ENCODE data around the gene OXER1. TPM values are rescaled to one million over a fixed set of nuclear protein-coding genes. Genes with fewer than 3 reads are reported as not detected.

OXER1 gene
- total and polyA plus RNA-seq, 4 experiments from 2014 or later: not detected

- no peaks in the 10 kb centered on the region for H3K9me3 ChIP-seq (ENCODE audit: control insufficient read depth in 1 of 2, low read length in 2 of 2)
- peaks cover 9% of the 10 kb centered on the region for H3K4me1 ChIP-seq (ENCODE audit: insufficient read depth, low read length)
- H3K36me3 ChIP-seq (ENCODE audit: insufficient read depth, low read length): no peaks in the 10 kb centered on the region
- no peak for DNase-seq
- H3K4me3 ChIP-seq (ENCODE audit: low read length in 2 of 2): no peak overlapping the region
- ChIA-PET POLR2A (ENCODE audit: partially characterized antibody) (interaction anchor here (0.6 to 1.3 kb wide), 2 partner anchors 16 to 1164 kb away, joined by 3 read pairs; no protein-coding TSS in a partner anchor), CTCF (ENCODE audit: partially characterized antibody) (no interaction called here)
- Mint-ChIP-seq H3K4me3 (peak overlapping the region in 2 of 8 donors; percentile 0 to 13), H3K27ac (no peak overlapping the region), H3K27me3 (peaks cover 46 to 53% of the 10 kb centered on the region in 2 donors), H3K9me3 (peaks cover 0 to 3% (median 0%) of the 10 kb centered on the region in 8 donors), H3K4me1 (peaks cover 12 to 30% (median 20%) of the 10 kb centered on the region in 4 donors), H3K36me3 (peaks cover 0 to 5% of the 10 kb centered on the region in 2 donors)
- H3K27me3 ChIP-seq (ENCODE audit: insufficient read depth, low read length): peaks cover 16% of the 10 kb centered on the region
- no peak overlapping the region for H3K27ac ChIP-seq (ENCODE audit: low read depth, low read length)
- intact Hi-C loops (cut with micrococcal nuclease): no loop called here
Observed at GRCh38 chr2:42794271-42795046, 30.5 kb upstream of the OXER1 start.

DNA sequence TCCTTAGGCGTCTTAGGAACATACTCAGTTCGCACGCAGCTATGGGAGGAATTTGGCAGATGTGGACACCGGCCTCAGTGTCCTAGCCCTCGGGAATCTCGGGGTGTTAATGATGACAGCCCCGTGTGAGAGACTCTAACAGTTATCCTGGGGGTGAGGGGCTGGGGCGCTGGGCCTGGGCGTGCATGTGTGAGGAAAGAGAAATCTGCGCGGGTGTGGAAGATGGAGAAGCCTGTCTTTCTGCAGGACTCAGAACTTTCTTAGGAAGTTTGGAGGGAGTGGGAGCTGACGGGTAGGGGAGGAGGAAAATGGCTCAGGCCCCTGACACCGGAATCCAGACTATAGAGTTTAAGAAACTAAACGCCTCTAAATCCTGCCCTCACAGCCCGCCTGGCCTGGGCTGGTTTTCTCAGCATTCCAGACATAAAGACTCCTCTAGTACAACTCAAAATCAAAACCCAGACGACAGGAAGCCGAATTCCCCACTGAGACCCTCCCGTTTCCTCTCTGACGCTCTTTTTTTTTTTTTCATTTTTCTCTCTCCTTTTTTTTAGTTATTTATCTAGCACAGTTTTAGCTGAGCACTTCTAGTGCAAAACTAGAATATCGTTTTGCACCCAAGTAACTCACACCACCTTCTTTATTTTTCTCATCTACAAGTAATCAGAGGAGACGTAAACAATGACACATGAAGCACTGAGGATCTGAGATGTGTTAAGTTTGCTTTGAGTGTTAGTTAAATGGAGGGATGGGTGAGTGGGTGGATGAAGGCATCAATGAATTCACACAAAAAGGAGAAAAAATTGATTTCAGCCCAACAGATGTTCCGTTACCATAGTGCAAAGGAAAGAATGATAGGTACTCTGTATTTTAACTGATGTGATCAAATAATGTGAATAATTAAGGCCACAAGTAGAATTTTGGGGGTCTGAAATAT, 29.7 kb upstream of the OXER1 start:
- ChIA-PET POLR2A (ENCODE audit: partially characterized antibody) (interaction anchor here (0.6 to 2.5 kb wide), 3 partner anchors 17 to 1163 kb away, joined by 3 to 7 read pairs (median 3); no protein-coding TSS in a partner anchor), CTCF (ENCODE audit: partially characterized antibody) (no interaction called here)
- H3K4me1 Mint-ChIP-seq: peaks cover 12 to 30% (median 20%) of the 10 kb centered on the region in 4 donors
- no peak for DNase-seq
- H3K27ac ChIP-seq (ENCODE audit: low read depth, low read length): no peak overlapping the region
- peaks cover 0 to 5% of the 10 kb centered on the region in 2 donors for H3K36me3 Mint-ChIP-seq
- H3K27ac Mint-ChIP-seq: no peak overlapping the region
- peak overlapping the region in 7 of 8 donors; percentile 33 to 68 (median 54) for H3K4me3 Mint-ChIP-seq
- peaks cover 9% of the 10 kb centered on the region for H3K4me1 ChIP-seq (ENCODE audit: insufficient read depth, low read length)
- peaks cover 0 to 3% (median 0%) of the 10 kb centered on the region in 8 donors for H3K9me3 Mint-ChIP-seq
- no peak overlapping the region for H3K4me3 ChIP-seq (ENCODE audit: low read length in 2 of 2)
- no peaks in the 10 kb centered on the region for H3K9me3 ChIP-seq (ENCODE audit: control insufficient read depth in 1 of 2, low read length in 2 of 2)
- intact Hi-C loops (cut with micrococcal nuclease): loop anchor here (2.0 kb wide), 1 partner anchor 17 kb away; no protein-coding TSS in a partner anchor
- no peaks in the 10 kb centered on the region for H3K36me3 ChIP-seq (ENCODE audit: insufficient read depth, low read length)
- peaks cover 20% of the 10 kb centered on the region for H3K27me3 ChIP-seq (ENCODE audit: insufficient read depth, low read length)
- H3K27me3 Mint-ChIP-seq: peaks cover 48 to 56% of the 10 kb centered on the region in 2 donors

DNA sequence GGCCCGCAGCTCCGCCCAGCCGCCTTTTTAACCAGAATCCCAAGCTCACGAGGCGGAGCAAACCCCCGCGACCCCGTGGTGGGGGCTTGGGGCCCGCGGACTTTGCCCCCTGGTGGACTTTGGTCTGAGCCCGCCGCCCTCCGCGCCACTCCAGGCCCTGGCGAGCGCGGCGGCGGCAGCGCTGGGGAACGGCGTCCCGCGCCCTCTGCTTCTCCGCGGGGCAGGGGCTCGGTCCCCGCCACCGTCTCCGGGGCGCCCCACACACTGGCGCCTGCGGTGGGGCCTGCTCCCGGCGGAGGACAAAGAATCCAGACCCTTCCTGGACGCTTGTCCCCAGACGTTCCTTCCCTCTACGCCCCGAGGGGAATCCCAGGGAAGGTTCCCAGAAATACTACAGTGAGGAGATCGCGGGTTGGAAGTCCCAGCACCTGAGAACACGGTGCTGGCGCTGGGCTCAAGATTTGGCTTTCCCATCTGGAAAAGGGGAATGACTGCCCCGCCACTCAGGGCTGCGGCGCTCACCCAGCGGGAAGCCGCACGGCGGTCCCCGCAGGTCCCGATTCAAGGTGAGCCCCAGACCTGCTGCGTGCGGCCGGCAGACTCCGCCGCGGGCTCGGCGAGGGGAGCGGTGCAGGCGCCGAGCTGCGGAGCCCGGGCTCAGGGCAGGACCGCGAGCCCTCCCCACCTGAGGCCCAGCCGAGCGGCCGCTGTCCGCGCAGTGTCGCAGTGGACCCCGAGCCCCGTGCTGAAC, 28.8 kb upstream of the OXER1 start, which contains the start of gene HAAO:
Gene HAAO, minus strand, starts transcription at position 1 of the 751 bp plus-strand sequence. CDS start 47 bp downstream, outside the sequence.
- Mint-ChIP-seq H3K4me3 (peak within 1 kb of the TSS; percentile 38 to 86 (median 79)), H3K4me1 (peaks cover 12 to 30% (median 20%) of the 10 kb centered on the region in 4 donors), H3K27ac (peak within 1 kb of the TSS in 2 of 7 donors; percentile 10 to 81), H3K9me3 (peaks cover 0 to 3% (median 0%) of the 10 kb centered on the region in 8 donors), H3K27me3 (peaks cover 49 to 58% of the 10 kb centered on the region in 2 donors), H3K36me3 (peaks cover 0 to 5% of the 10 kb centered on the region in 2 donors)
- no peak for DNase-seq
- intact Hi-C loops (cut with micrococcal nuclease): loop anchor here (2.0 kb wide), 1 partner anchor 18 kb away; no protein-coding TSS in a partner anchor
- Histone ChIP-seq H3K4me3 (ENCODE audit: low read length in 2 of 2) (peak within 1 kb of the TSS in 1 of 2 donors; percentile 28), H3K27me3 (ENCODE audit: insufficient read depth, low read length) (peaks cover 22% of the 10 kb centered on the region), H3K36me3 (ENCODE audit: insufficient read depth, low read length) (no peaks in the 10 kb centered on the region), H3K9me3 (ENCODE audit: control insufficient read depth in 1 of 2, low read length in 2 of 2) (no peaks in the 10 kb centered on the region), H3K4me1 (ENCODE audit: insufficient read depth, low read length) (peaks cover 9% of the 10 kb centered on the region), H3K27ac (ENCODE audit: low read depth, low read length) (no peak within 1 kb of the TSS)
- ChIA-PET POLR2A (ENCODE audit: partially characterized antibody) (interaction anchor here (2.5 kb wide), 1 partner anchor 18 kb away, joined by 7 read pairs; no protein-coding TSS in a partner anchor), CTCF (ENCODE audit: partially characterized antibody) (no interaction called here)

- Mint-ChIP-seq H3K9me3 (peaks cover 0 to 3% (median 0%) of the 10 kb centered on the region in 8 donors), H3K27me3 (peaks cover 49 to 57% of the 10 kb centered on the region in 2 donors), H3K4me3 (peak overlapping the region; percentile 37 to 86 (median 79)), H3K27ac (peak overlapping the region in 1 of 7 donors; percentile 81), H3K4me1 (peaks cover 12 to 30% (median 20%) of the 10 kb centered on the region in 4 donors), H3K36me3 (peaks cover 0 to 5% of the 10 kb centered on the region in 2 donors)
- H3K36me3 ChIP-seq (ENCODE audit: insufficient read depth, low read length): no peaks in the 10 kb centered on the region
- H3K4me3 ChIP-seq (ENCODE audit: low read length in 2 of 2): no peak overlapping the region
- ChIA-PET POLR2A (ENCODE audit: partially characterized antibody) (interaction anchor here (2.5 kb wide), 1 partner anchor 19 kb away, joined by 7 read pairs; no protein-coding TSS in a partner anchor), CTCF (ENCODE audit: partially characterized antibody) (no interaction called here)
- DNase-seq: no peak
- no peak overlapping the region for H3K27ac ChIP-seq (ENCODE audit: low read depth, low read length)
- H3K4me1 ChIP-seq (ENCODE audit: insufficient read depth, low read length): peaks cover 9% of the 10 kb centered on the region
- no peaks in the 10 kb centered on the region for H3K9me3 ChIP-seq (ENCODE audit: control insufficient read depth in 1 of 2, low read length in 2 of 2)
- peaks cover 22% of the 10 kb centered on the region for H3K27me3 ChIP-seq (ENCODE audit: insufficient read depth, low read length)
- intact Hi-C loops (cut with micrococcal nuclease): loop anchor here (2.0 kb wide), 1 partner anchor 19 kb away; no protein-coding TSS in a partner anchor
Observed at GRCh38 chr2:42792087-42792582, 28.2 kb upstream of the OXER1 start.

DNA sequence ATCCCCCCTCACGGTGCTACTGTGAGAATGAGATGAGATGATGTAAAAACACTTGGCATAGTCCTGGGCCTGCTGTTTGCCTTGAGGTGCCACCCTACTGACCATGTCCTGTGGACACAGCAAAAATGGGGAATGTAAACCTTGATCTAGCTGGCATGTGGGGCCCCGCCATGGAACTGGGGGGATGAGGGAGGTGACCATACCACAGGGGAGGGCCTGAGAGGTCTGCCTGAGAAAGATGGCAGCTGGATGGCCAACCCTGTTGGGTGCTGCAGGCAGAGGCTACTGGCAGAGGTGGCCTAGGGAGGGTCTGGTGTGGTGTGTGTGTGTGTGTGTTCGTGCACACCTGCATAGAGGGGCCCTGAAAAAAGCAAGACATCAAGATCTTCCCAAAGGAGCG, 27.7 kb upstream of the OXER1 start:
- no peak overlapping the region for H3K4me3 ChIP-seq (ENCODE audit: low read length in 2 of 2)
- H3K9me3 ChIP-seq (ENCODE audit: control insufficient read depth in 1 of 2, low read length in 2 of 2): no peaks in the 10 kb centered on the region
- intact Hi-C loops (cut with micrococcal nuclease): loop anchor here (2.0 kb wide), 1 partner anchor 19 kb away; no protein-coding TSS in a partner anchor
- Mint-ChIP-seq H3K9me3 (peaks cover 0 to 3% (median 0%) of the 10 kb centered on the region in 8 donors), H3K4me1 (peaks cover 11 to 30% (median 19%) of the 10 kb centered on the region in 4 donors), H3K27me3 (peaks cover 49 to 56% of the 10 kb centered on the region in 2 donors), H3K4me3 (peak overlapping the region in 6 of 8 donors; percentile 63 to 86 (median 80)), H3K27ac (peak overlapping the region in 1 of 7 donors; percentile 10), H3K36me3 (peaks cover 0 to 5% of the 10 kb centered on the region in 2 donors)
- ChIA-PET CTCF (ENCODE audit: partially characterized antibody) (no interaction called here), POLR2A (ENCODE audit: partially characterized antibody) (interaction anchor here (2.5 kb wide), 1 partner anchor 19 kb away, joined by 7 read pairs; no protein-coding TSS in a partner anchor)
- no peaks in the 10 kb centered on the region for H3K36me3 ChIP-seq (ENCODE audit: insufficient read depth, low read length)
- peaks cover 22% of the 10 kb centered on the region for H3K27me3 ChIP-seq (ENCODE audit: insufficient read depth, low read length)
- H3K4me1 ChIP-seq (ENCODE audit: insufficient read depth, low read length): peaks cover 9% of the 10 kb centered on the region
- H3K27ac ChIP-seq (ENCODE audit: low read depth, low read length): no peak overlapping the region
- DNase-seq: no peak

DNA sequence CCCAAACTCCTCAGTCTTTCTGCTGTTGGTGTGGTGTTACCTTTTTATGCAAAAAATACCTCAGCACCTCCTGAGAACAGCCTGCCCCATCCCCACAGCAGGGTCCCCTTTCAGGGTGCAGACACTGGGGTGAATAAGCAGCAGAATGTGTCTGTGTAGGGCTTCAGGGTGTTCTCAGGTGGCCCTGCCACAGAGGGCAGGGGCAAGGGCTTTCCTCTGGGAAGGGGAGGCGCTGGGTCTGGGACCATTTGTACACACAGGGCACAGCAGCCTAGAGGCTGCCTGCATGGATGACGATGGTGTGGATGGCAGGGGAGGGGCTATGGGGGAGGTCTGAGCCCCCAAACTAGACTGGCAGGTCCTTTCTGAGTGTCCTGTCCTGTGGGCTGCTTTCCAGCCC, 25.8 kb upstream of the OXER1 start:
- H3K9me3 Mint-ChIP-seq: peaks cover 0 to 3% (median 0%) of the 10 kb centered on the region in 8 donors
- intact Hi-C loops (cut with micrococcal nuclease): no loop called here

More for the DNA sequence above, 25.8 kb upstream of the OXER1 start:
- no peak overlapping the region for H3K27ac ChIP-seq (ENCODE audit: low read depth, low read length)
- CTCF ChIA-PET (ENCODE audit: partially characterized antibody): no interaction called here
- Mint-ChIP-seq H3K36me3 (peaks cover 0 to 5% of the 10 kb centered on the region in 2 donors), H3K4me1 (peaks cover 10 to 30% (median 17%) of the 10 kb centered on the region in 4 donors), H3K27me3 (peaks cover 45 to 53% of the 10 kb centered on the region in 2 donors), H3K4me3 (peak overlapping the region in 2 of 8 donors; percentile 22 to 43), H3K27ac (no peak overlapping the region)
- H3K4me3 ChIP-seq (ENCODE audit: low read length in 2 of 2): no peak overlapping the region
- DNase-seq: no peak
- POLR2A ChIA-PET (ENCODE audit: partially characterized antibody): interaction anchor here (1.0 kb wide), 1 partner anchor 20 kb away, joined by 3 read pairs; no protein-coding TSS in a partner anchor
- peaks cover 9% of the 10 kb centered on the region for H3K4me1 ChIP-seq (ENCODE audit: insufficient read depth, low read length)
- no peaks in the 10 kb centered on the region for H3K36me3 ChIP-seq (ENCODE audit: insufficient read depth, low read length)
- H3K9me3 ChIP-seq (ENCODE audit: control insufficient read depth in 1 of 2, low read length in 2 of 2): no peaks in the 10 kb centered on the region
- peaks cover 22% of the 10 kb centered on the region for H3K27me3 ChIP-seq (ENCODE audit: insufficient read depth, low read length)

Measured in CD4-positive, alpha-beta memory T cell (primary cell).